ENCODE results near the gene C19orf12. TPM values are rescaled to one million over a fixed set of nuclear protein-coding genes. Genes with fewer than 3 reads are reported as not detected.

The C19orf12 gene
- polyA plus RNA-seq, 1 donor from 2014 or later: 83.8 TPM

GRCh38 chr19:29670255-29670654 lies 44.8 kb downstream of the C19orf12 start:
- no peaks in the 10 kb centered on the region for H4K20me1 ChIP-seq (ENCODE audit: insufficient read depth)
- H3K36me3 ChIP-seq (ENCODE audit: insufficient read depth, low read length): no peaks in the 10 kb centered on the region
- no peak overlapping the region for H3K9ac ChIP-seq (ENCODE audit: low read length)
- TF ChIP-seq REST (IDR thresholded peaks at IDR 0.05; ENCODE audit: borderline replicate concordance): no peak
- TF ChIP-seq EP300 (conservative IDR thresholded peaks at IDR 0.05; ENCODE audit: poor library complexity, severe bottlenecking): no peak
- TF ChIP-seq CTCF (IDR thresholded peaks at IDR 0.05; ENCODE audit: poor library complexity, severe bottlenecking): no peak
- TF ChIP-seq RAD21 (conservative IDR thresholded peaks at IDR 0.05): no peak
- TF ChIP-seq POLR2AphosphoS5 (IDR thresholded peaks at IDR 0.05): no peak
- no peak for TF ChIP-seq SMC3 (conservative IDR thresholded peaks at IDR 0.05; ENCODE audit: poor library complexity)
- no peak for TF ChIP-seq EZH2 (IDR thresholded peaks at IDR 0.05; ENCODE audit: borderline replicate concordance, insufficient read depth, low read length, poor library complexity, severe bottlenecking)
- no peak for TF ChIP-seq TAF1 (IDR thresholded peaks at IDR 0.05; ENCODE audit: low read depth)
- no peak for TF ChIP-seq MXI1 (conservative IDR thresholded peaks at IDR 0.05; ENCODE audit: poor library complexity, severe bottlenecking)
- no peak overlapping the region for H3K4me2 ChIP-seq (ENCODE audit: low read length)
- no peaks in the 10 kb centered on the region for H3F3A ChIP-seq (ENCODE audit: insufficient read depth, low read length, poor library complexity, severe bottlenecking)
- H2AFZ ChIP-seq (ENCODE audit: low read depth, low read length): no peak overlapping the region
- H3K9me3 ChIP-seq (ENCODE audit: low read length): no peaks in the 10 kb centered on the region
- H3K27me3 ChIP-seq (ENCODE audit: insufficient read depth, low read depth, low read length): peaks cover 19% of the 10 kb centered on the region
- H3K9me2 ChIP-seq (ENCODE audit: insufficient read depth, low read length): no peaks in the 10 kb centered on the region
- no peak overlapping the region for H3K4me3 ChIP-seq (ENCODE audit: low read length)
- no peak overlapping the region for H3K27ac ChIP-seq (ENCODE audit: low read length)
- no peaks in the 10 kb centered on the region for H3K79me2 ChIP-seq (replicated peaks; ENCODE audit: insufficient read depth, low read length)

- no peaks in the 10 kb centered on the region for H3K79me2 ChIP-seq (replicated peaks; ENCODE audit: insufficient read depth, low read length)
Observed at GRCh38 chr19:29668746-29669609, 46.1 kb downstream of the C19orf12 start.

More at GRCh38 chr19:29668746-29669609, 46.1 kb downstream of the C19orf12 start:
- no peak overlapping the region for H3K9ac ChIP-seq (ENCODE audit: low read length)
- no peak for TF ChIP-seq RAD21 (conservative IDR thresholded peaks at IDR 0.05)
- no peak overlapping the region for H3K4me2 ChIP-seq (ENCODE audit: low read length)
- no peaks in the 10 kb centered on the region for H3F3A ChIP-seq (ENCODE audit: insufficient read depth, low read length, poor library complexity, severe bottlenecking)
- no peaks in the 10 kb centered on the region for H3K9me2 ChIP-seq (ENCODE audit: insufficient read depth, low read length)
- H3K9me3 ChIP-seq (ENCODE audit: low read length): no peaks in the 10 kb centered on the region
- no peak overlapping the region for H2AFZ ChIP-seq (ENCODE audit: low read depth, low read length)
- H4K20me1 ChIP-seq (ENCODE audit: insufficient read depth): no peaks in the 10 kb centered on the region
- H3K27ac ChIP-seq (ENCODE audit: low read length): no peak overlapping the region
- no peak overlapping the region for H3K4me3 ChIP-seq (ENCODE audit: low read length)
- peaks cover 26% of the 10 kb centered on the region for H3K27me3 ChIP-seq (ENCODE audit: insufficient read depth, low read depth, low read length)
- H3K36me3 ChIP-seq (ENCODE audit: insufficient read depth, low read length): no peaks in the 10 kb centered on the region

All from neural cell (in vitro differentiated cells).